PFSK-1 (cell line): ENCODE data around the gene ROBO4.

ENCODE experiments used
- FOXP2 ChIP-seq: optimal IDR thresholded peaks from 2 replicates; pipeline ENCODE3; 2011; ENCODE audit warnings: borderline replicate concordance, control low read depth, inconsistent platforms; ENCODE audit not compliant: insufficient read depth; ENCODE audit errors: extremely low read length, extremely low read depth
- POLR2AphosphoS5 ChIP-seq: IDR thresholded peaks from 2 replicates; pipeline ENCODE4 v1.6.1; 2012; ENCODE audit warnings: low read depth, mild to moderate bottlenecking, control low read depth, low read length, moderate library complexity
- REST ChIP-seq, 2 experiments: IDR thresholded peaks; 2 replicates each; pipeline versions ENCODE4 v1.6.1 to v1.8.0; 2011 to 2012; ENCODE audit warnings: low read depth in 2 of 2, low read length in 2 of 2, control low read depth in 1 of 2, inconsistent platforms in 1 of 2, mild to moderate bottlenecking in 1 of 2, moderate library complexity in 1 of 2; ENCODE audit not compliant: insufficient read depth in 1 of 2
- SIN3A ChIP-seq: IDR thresholded peaks from 2 replicates; pipeline ENCODE4 v1.6.1; 2012; ENCODE audit warnings: mild to moderate bottlenecking, low read length, moderate library complexity, borderline replicate concordance; ENCODE audit not compliant: insufficient read depth
- TAF1 ChIP-seq: IDR thresholded peaks from 2 replicates; pipeline ENCODE4 v1.6.1; 2012; ENCODE audit warnings: low read length, control low read depth, borderline replicate concordance; ENCODE audit not compliant: insufficient read depth

Gene ROBO4

GRCh38 chr11:124887667-124888013 lies 10.0 kb downstream of the ROBO4 start:
- TF ChIP-seq TAF1 (no peak), FOXP2 (no peak)

- TF ChIP-seq POLR2AphosphoS5 (no peak), REST (IDR thresholded peaks at IDR 0.05; ENCODE audit: insufficient read depth in 1 of 2, low read depth in 2 of 2, low read length in 2 of 2) (no peak), TAF1 (no peak), SIN3A (no peak), FOXP2 (no peak)
Observed at GRCh38 chr11:124886978-124887666, 10.5 kb downstream of the ROBO4 start.

- TF ChIP-seq SIN3A (no peak), FOXP2 (no peak), REST (IDR thresholded peaks at IDR 0.05; ENCODE audit: insufficient read depth in 1 of 2, low read depth in 2 of 2, low read length in 2 of 2) (no peak), TAF1 (no peak), POLR2AphosphoS5 (no peak)
Observed at GRCh38 chr11:124886476-124886875, 11.2 kb downstream of the ROBO4 start.

GRCh38 chr11:124884869-124885479 lies 12.7 kb downstream of the ROBO4 start:
- TF ChIP-seq REST (IDR thresholded peaks at IDR 0.05; ENCODE audit: insufficient read depth in 1 of 2, low read depth in 2 of 2, low read length in 2 of 2) (no peak), SIN3A (no peak), FOXP2 (no peak), TAF1 (no peak), POLR2AphosphoS5 (no peak)

- TF ChIP-seq FOXP2 (no peak), TAF1 (no peak), SIN3A (no peak), REST (IDR thresholded peaks at IDR 0.05; ENCODE audit: insufficient read depth in 1 of 2, low read depth in 2 of 2, low read length in 2 of 2) (no peak), POLR2AphosphoS5 (no peak)
Observed at GRCh38 chr11:124884340-124884739, 13.3 kb downstream of the ROBO4 start.
